Panc1 (cell line): ENCODE results near the gene OPN3. TPM values are rescaled to one million over a fixed set of nuclear protein-coding genes. Genes with fewer than 3 reads are reported as not detected.

ENCODE experiments used
- ATAC-seq: fragments of 200-7000 bp; cut with Tn5 transposase; 2 replicates; pipeline ENCODE4 v1.9.1; 2020; ENCODE audit warnings: mild to moderate bottlenecking, moderate library complexity
- BruUV-seq: library from RNA; stranded (reverse); fragments of 400-500 nt; replicated peaks from 2 replicates; lab custom pipeline; 2021; lab: Mats Ljungman, UMichigan
- CTCF ChIA-PET: fragments of 300-600 bp; sonication (Branson Sonifier 250); formaldehyde crosslinking; loops from one replicate; lab custom pipeline; 2022; ENCODE audit warnings: antibody characterized with exemption; lab: Charles Lee
- POLR2A ChIA-PET: fragments of 300-600 bp; sonication (Branson Sonifier 250); formaldehyde crosslinking; loops from one replicate; lab custom pipeline; 2022; ENCODE audit warnings: antibody characterized with exemption; lab: Charles Lee
- DNase-seq: peaks from one replicate; pipeline ENCODE4 v3.0.0-alpha.2; 2010; ENCODE audit warnings: low read depth, low spot score
- H3K27ac ChIP-seq: 2 replicates; pipeline ENCODE4 v1.5.1; 2011; ENCODE audit warnings: mild to moderate bottlenecking, low read length, inconsistent platforms
- H3K27me3 ChIP-seq: fragments of 200-500 bp; sonication (Bioruptor generic); 2 replicates; pipeline ENCODE4 v1.6.0; 2014; ENCODE audit warnings: low read length, inconsistent platforms; ENCODE audit not compliant: control insufficient read depth, insufficient read depth
- H3K36me3 ChIP-seq: fragments of 200-500 bp; sonication (Bioruptor generic); 2 replicates; pipeline ENCODE4 v1.5.1; 2014; ENCODE audit warnings: inconsistent platforms, mild to moderate bottlenecking, low read length, moderate library complexity; ENCODE audit not compliant: control insufficient read depth, insufficient read depth
- H3K4me1 ChIP-seq: 2 replicates; pipeline ENCODE4 v1.5.1; 2011; ENCODE audit warnings: inconsistent platforms, mild to moderate bottlenecking, low read length, moderate library complexity; ENCODE audit not compliant: control insufficient read depth, insufficient read depth
- H3K4me3 ChIP-seq, 2 experiments: 2 replicates each; pipeline ENCODE4 v1.5.1; 2011 to 2012; ENCODE audit warnings: low read depth in 2 of 2, low read length in 2 of 2, mild to moderate bottlenecking in 2 of 2, inconsistent platforms in 1 of 2, moderate library complexity in 1 of 2
- H3K9me3 ChIP-seq: fragments of 200-500 bp; sonication (Bioruptor generic); 2 replicates; pipeline ENCODE4 v1.5.1; 2014; ENCODE audit warnings: low read depth, mild to moderate bottlenecking, inconsistent platforms, low read length, moderate library complexity; ENCODE audit not compliant: control insufficient read depth, insufficient read depth
- CTCF ChIP-seq: fragments of 450-650 bp; IDR thresholded peaks from 2 replicates; pipeline ENCODE4 v1.5.1; 2017; ENCODE audit warnings: mild to moderate bottlenecking
- POLR2AphosphoS5 ChIP-seq: IDR thresholded peaks from 2 replicates; pipeline ENCODE4 v1.6.1; 2012; ENCODE audit warnings: mild to moderate bottlenecking, low read depth, low read length, moderate library complexity
- SIN3A ChIP-seq: IDR thresholded peaks from 2 replicates; pipeline ENCODE4 v1.6.1; 2012; ENCODE audit warnings: low read depth, mild to moderate bottlenecking, low read length, moderate library complexity, borderline replicate concordance; ENCODE audit not compliant: insufficient read depth
- TCF7L2 ChIP-seq: IDR thresholded peaks from 2 replicates; pipeline ENCODE4 v1.6.1; 2011; ENCODE audit warnings: mild to moderate bottlenecking, low read depth, low read length, inconsistent platforms
- in situ Hi-C: cut with HindIII; loops from 2 replicates; pipeline ENCODE4 v1.10.0; 2016; ENCODE audit warnings: low sequenced_read_pairs, low pct_unique_long_range_greater_than_20kb
- intact Hi-C: fragments of 100-400 bp; cut with micrococcal nuclease; formaldehyde crosslinking; loops from one replicate; pipeline ENCODE4 v1.10.0; 2022; ENCODE audit not compliant: unreplicated experiment
- total RNA-seq: library from RNA; stranded (reverse); gene quantifications from one replicate; pipeline ENCODE4 v1.2.1, GENCODE V29; 2021; ENCODE audit not compliant: unreplicated experiment
- TF ChIP-seq, protein P1 (sequence below), 2 experiments: IDR thresholded peaks; 2 replicates each; pipeline ENCODE4 v1.6.1; 2011 to 2012; ENCODE audit warnings: low read depth in 2 of 2, control low read depth in 1 of 2, low read length in 1 of 2, mild to moderate bottlenecking in 1 of 2, moderate library complexity in 1 of 2; ENCODE audit not compliant: insufficient read depth in 1 of 2

OPN3 gene
- total RNA-seq, 1 experiment from 2014 or later, result 34.0 TPM

DNA sequence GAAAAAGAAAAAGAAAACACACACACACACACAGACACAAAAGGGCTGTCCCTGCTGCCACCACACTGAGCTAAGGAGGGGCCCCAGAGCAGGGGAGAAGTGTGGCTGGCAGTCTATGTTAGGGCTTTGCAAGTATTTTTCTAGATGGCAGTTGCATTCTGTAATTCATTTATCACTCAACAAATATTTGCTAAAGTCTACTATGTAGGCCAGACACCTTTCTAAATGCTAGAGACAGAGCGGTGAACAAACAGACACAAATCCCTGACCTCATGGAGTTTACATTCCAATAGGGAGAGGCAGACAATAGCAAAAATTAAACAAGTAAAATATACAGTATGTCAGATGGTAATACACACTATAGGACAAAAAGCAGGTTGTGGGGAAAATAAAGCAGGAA lies 32.1 kb upstream of the OPN3 start:
- BruUV-seq, result no TSS peak

DNA sequence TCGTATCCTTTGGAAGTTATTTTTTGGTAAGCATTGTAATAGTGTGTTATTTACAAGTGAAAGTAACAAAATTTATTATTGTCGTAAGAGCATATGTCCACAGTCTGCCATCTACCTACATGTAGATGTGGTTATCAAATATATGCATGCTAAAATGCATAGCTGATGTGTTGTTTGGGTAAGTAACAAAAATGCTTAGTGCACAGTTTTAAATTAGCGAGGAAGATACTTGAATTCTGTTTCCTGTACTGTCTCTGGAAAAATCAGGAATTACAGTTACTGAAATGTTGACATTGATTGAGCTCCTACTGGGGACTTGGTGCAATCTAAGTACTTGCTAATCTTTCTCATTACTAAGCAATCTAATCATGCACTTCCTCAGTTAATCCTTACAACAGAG lies 26.2 kb upstream of the OPN3 start:
- H3K27ac ChIP-seq, result no peak overlapping the region

More for the DNA sequence above, 32.1 kb upstream of the OPN3 start:
- ChIA-PET POLR2A (no interaction called here), CTCF (no interaction called here)
- intact Hi-C loops (no loop called here), in situ Hi-C loops (no loop called here)
- Histone ChIP-seq H3K27me3 (no peaks in the 10 kb centered on the region), H3K4me1 (no peaks in the 10 kb centered on the region; the same call in 1 of the 2 replicates), H3K27ac (no peak overlapping the region), H3K4me3 (no peak overlapping the region), H3K36me3 (no peaks in the 10 kb centered on the region), H3K9me3 (no peaks in the 10 kb centered on the region)
- ATAC-seq (no peak; the same call in 1 of the 2 replicates), DNase-seq (no peak)
- TF ChIP-seq, protein P1, sequence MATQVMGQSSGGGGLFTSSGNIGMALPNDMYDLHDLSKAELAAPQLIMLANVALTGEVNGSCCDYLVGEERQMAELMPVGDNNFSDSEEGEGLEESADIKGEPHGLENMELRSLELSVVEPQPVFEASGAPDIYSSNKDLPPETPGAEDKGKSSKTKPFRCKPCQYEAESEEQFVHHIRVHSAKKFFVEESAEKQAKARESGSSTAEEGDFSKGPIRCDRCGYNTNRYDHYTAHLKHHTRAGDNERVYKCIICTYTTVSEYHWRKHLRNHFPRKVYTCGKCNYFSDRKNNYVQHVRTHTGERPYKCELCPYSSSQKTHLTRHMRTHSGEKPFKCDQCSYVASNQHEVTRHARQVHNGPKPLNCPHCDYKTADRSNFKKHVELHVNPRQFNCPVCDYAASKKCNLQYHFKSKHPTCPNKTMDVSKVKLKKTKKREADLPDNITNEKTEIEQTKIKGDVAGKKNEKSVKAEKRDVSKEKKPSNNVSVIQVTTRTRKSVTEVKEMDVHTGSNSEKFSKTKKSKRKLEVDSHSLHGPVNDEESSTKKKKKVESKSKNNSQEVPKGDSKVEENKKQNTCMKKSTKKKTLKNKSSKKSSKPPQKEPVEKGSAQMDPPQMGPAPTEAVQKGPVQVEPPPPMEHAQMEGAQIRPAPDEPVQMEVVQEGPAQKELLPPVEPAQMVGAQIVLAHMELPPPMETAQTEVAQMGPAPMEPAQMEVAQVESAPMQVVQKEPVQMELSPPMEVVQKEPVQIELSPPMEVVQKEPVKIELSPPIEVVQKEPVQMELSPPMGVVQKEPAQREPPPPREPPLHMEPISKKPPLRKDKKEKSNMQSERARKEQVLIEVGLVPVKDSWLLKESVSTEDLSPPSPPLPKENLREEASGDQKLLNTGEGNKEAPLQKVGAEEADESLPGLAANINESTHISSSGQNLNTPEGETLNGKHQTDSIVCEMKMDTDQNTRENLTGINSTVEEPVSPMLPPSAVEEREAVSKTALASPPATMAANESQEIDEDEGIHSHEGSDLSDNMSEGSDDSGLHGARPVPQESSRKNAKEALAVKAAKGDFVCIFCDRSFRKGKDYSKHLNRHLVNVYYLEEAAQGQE (IDR thresholded peaks at IDR 0.05; ENCODE audit: insufficient read depth in 1 of 2, low read depth in 2 of 2, low read length in 1 of 2), result no peak
- no peak for TF ChIP-seq POLR2AphosphoS5
- TF ChIP-seq SIN3A, result no peak
- no peak for TF ChIP-seq CTCF
- TF ChIP-seq TCF7L2, result no peak

More for the DNA sequence above, 26.2 kb upstream of the OPN3 start:
- POLR2A ChIA-PET, result no interaction called here
- in situ Hi-C loops, result no loop called here
- TF ChIP-seq CTCF, result no peak
- TF ChIP-seq, protein P1 (IDR thresholded peaks at IDR 0.05; ENCODE audit: insufficient read depth in 1 of 2, low read depth in 2 of 2, low read length in 1 of 2), result no peak
- TF ChIP-seq SIN3A, result no peak
- TF ChIP-seq TCF7L2, result no peak
- no peak for TF ChIP-seq POLR2AphosphoS5
- H3K4me3 ChIP-seq, result no peak overlapping the region
- DNase-seq, result no peak
- CTCF ChIA-PET, result no interaction called here
- H3K9me3 ChIP-seq, result no peaks in the 10 kb centered on the region
- no peak for ATAC-seq
- intact Hi-C loops, result no loop called here
- H3K36me3 ChIP-seq, result no peaks in the 10 kb centered on the region
- H3K27me3 ChIP-seq, result no peaks in the 10 kb centered on the region
- BruUV-seq, result no TSS peak
- no peaks in the 10 kb centered on the region; the same call in 1 of the 2 replicates for H3K4me1 ChIP-seq
